NCI-H510A treated with DMSO at 0.1 percent for 48 hours (cell line): Measurements from ENCODE around the gene KIF26A.

Source experiments
- DNase-seq: peaks from one replicate; lab custom pipeline; 2025; lab: John Stamatoyannopoulos, UW

The KIF26A gene

DNA sequence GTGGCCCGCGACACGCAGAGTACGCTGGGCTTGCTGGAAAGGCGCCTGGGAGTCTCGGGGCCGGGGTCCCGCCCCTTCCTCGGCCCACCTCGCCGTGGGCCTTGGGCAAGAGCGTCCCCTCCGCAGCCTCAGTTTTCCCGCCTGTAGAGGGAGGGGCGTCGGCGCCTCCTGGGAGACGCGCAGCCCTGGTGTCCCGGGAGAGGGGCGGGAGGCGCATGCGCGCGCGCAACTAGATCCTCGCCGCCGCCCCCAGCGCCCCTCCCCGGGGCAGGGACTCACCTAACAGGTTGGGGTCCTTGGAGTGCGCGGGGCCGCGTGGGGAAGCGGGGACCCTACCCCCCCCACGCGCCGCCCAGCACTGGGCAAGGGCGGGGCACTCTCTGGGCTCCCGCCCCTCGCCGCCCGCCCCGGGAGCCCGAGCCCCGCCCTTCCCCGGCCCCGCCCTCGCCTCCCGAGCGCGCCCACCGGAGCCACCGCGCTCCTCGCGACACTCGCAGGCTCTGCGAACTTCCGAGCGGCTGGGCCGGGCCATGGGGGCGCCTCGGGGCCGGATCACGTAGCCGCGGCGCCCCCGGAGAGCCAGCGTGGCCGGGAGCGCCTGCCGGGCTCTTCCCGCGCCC lies at the start of gene KIF26A:
TSS of gene KIF26A (plus strand) at position 490 of the 620 bp plus-strand sequence. CDS start 136 bp downstream, outside the sequence.
- DNase-seq: peak; percentile 77

DNA sequence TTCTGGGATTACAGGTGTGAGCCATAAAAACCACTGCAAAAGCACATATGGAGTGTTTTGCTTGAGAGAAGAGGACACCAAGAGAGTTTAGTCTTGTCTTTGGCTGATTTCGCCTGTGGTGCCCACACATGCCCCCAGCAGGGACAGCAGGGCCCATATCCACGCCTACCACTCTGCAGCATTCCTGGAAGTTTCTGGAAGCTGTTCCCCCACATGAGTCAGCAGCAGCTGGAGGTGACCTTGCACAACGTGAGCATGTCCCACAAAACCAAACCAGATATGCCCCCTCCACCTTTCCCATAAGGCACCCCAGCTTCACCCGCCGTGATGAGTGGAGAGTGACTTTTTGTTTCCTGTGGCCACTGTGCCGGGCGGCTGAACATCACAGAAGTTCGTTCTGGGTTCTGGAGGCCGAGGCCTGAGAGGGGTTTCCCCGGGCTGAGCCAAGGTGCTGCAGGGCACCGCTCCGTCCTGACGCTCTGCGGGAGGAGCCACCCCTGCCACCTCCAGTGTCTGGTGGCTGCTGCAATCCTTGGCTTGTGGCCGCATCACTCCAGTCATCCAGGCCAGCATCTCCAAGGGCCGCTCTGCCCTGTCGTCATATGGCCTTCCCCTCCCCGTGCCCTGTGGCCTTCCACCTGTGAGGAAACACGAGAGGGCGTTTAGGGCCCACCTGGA lies 48.2 kb upstream of the KIF26A start:
- no peak for DNase-seq

DNA sequence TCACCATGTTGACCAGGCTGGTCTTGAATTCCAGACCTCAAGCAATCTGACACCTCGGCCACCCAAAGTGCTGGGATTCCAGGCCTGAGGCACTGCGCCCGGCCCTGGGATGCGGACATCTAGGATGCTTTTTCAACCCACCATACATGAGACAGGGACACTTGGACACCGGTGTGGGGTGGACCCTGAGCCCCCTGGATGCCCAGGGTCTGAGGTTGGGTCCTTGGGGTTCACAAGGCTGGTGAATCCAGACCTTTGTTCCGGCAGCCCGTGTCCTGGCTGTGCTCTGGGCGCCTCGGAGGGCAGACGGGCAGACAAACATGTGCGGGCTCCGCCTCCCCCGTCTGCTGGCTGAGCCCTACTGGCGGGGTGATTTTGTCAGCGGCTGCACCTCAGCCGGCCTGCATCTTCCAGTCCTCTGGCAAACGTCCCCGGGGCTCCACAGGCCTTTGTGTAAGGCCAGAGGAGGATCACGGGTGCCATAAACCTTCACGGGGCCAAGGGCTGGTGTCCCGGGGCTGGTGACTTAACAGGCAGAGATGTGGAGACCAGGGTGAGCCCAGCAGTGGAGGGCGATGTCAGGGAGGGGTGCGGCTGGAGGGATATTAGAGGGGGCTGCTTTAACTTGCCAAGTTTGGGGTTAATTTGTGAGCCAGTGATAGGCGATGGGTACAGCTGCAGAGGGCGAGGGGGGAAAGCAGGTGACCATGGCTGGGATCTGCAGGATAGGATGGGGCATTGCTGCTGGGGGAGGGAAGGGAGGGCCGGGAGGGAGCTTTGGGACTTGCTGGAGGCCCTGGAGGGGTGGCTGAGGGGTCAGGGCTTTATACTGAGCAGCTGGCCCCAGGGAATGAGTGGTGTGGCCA lies 47.1 kb upstream of the KIF26A start:
- DNase-seq: no peak

DNA sequence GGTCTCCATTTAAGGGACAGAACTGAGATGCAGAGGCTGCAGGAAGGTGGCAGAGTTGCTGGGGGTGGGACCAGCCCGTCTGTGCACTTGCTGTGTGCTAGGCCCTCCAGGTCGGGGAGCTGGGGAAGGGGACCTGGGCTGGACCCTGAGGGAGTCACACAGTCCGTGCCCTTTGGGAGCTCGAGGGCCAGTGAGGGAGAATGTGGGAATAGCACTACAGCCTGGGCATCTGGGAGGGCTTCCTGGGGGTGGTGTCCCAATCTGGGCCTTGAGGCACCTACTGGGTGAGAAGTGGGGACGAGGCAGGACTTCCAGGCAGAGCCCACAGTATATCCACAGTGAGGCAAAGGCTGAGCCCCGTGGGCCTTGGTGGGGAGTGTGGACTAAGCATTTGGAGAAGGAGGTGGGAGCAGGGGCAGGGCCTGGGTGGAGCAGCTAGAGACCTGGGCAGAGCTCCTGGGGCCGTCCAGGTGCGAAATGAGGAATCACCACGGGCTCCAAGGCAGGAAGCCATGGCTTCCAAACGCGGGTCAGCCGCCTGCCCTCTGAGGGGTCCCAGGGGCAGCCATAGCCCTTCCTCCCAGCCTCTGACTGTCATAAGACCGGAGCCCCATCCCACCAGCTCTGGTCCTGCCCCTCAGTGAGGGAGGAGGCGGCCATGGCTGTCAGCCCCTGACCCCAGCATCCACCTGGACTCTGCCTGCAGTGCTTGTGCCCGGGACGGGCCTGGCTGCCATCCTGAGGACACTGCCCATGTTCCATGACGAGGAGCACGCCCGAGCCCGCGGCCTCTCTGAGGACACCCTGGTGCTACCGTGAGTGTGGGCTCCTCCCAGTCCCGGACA lies 46.2 kb upstream of the KIF26A start:
- DNase-seq: no peak

DNA sequence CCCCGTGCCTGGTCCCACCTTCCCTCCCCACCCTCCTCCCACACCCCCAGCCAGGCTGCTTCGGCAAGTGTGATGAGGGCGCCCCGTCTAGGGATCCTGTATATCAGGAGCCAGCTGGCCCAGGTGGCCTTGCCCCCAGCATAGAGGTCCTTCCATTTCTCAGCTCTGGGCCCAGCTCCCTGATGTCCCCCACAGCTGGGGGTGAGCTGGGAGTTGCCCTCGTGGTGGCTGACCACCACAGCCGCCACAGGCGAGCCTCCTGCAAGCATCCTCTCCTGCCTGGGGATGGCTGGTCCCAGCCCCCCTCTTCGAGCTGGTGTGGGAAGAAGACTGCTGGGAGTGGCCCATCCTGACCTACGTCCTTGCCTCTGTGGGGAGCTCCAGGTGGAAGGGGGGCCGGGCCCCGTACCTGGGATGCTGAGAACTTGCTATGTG lies 45.4 kb upstream of the KIF26A start:
- DNase-seq: no peak

DNA sequence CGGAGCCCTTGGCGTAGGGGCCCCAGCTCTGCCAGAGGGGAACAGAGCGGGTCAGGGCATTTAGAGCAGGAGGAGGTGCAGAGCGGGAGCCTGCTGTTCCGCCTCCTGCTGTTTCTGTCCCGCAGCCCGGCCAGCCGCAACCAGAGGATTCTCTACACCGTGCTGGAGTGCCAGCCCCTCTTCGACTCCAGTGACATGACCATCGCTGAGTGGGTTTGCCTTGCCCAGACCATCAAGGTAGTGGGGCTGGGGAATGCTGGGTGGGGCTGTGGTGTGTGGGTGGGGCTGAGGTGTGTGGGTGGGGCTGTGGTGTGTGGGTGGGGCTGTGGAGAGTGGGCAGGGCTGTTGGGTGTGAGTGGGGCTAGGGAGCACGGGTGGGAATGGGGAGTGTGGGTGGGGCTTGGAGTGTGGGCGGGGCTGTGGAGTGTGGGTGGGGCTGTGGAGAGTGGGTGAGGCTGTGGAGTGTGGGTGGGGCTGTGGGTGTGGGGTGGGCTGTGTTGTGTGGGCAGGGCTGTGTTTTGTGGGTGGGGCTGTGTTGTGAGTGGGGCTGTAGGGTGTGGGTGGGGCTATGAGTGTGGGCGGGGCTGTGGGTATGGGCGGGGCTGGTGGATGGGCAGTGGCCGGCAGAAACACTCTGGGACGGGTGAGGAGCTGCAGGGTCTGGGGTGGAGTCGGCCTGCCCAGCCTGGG lies 44.9 kb upstream of the KIF26A start:
- no peak for DNase-seq

DNA sequence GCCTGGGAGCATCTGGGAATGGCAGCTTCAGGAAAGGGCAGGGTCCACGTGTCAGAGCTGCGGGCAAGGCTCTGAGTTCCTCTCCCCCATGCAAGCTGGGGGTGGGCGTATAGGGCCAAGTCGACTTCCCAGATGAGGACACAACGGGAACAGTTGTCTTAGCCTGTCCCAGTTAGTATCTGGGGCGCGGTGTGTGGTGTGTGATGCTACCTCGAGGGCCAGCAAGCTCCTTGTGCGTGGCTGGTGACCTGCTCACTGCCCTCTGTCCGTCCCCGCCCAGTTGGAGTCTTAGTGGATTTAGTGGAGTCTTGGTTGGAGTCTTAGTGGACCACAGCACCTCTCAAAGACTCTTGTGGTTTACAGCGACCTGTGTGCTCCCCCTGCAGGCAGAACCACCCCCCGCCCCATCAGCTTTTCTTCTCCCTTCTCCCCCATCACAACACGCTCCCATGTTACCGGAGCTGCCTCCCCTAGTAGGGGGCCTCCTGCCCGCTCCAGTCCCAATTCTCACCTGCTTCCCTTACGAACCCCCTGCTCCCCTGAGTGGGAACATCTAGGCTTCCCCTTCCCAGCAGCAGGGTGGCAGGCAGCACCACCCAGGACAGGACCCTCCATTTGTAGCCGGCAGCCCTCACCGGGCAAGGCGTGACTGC lies 44.2 kb upstream of the KIF26A start:
- DNase-seq: no peak

DNA sequence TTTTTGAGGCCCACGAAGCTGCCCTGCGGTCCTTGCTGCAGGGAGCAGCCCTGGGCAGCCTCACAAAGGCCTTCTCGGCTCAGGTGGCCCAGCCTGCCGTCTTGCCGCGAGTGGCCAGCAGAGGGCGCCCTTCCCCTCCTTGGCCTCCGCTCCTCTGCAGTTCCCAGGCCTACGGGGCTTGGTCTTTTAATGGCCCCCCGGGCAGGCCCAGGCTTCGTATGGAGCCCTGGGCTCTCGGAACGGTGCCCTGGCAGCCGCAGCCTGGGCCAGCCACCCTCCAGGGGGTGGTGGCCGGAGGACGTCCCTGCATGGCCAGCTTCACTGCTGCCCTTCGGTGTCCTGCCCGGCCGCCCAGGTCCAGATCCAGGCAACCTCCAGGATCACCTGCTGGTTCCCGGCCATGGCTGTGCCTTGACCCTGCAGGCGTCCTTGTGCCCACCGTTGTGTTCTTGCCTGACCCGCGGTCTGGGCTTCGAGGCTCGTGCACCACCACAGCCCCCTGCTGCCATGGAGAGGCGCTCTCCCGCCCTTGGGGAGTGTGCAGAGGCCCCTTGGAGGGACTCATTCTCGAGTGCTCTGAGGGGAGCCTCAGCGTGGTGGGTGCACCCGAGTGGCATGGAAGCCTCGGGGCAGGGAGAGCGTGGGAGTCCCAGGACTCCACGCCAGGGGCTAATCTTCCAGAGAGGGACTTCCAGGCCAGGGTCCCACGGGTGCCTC lies 43.5 kb upstream of the KIF26A start:
- peak; percentile 41 for DNase-seq

DNA sequence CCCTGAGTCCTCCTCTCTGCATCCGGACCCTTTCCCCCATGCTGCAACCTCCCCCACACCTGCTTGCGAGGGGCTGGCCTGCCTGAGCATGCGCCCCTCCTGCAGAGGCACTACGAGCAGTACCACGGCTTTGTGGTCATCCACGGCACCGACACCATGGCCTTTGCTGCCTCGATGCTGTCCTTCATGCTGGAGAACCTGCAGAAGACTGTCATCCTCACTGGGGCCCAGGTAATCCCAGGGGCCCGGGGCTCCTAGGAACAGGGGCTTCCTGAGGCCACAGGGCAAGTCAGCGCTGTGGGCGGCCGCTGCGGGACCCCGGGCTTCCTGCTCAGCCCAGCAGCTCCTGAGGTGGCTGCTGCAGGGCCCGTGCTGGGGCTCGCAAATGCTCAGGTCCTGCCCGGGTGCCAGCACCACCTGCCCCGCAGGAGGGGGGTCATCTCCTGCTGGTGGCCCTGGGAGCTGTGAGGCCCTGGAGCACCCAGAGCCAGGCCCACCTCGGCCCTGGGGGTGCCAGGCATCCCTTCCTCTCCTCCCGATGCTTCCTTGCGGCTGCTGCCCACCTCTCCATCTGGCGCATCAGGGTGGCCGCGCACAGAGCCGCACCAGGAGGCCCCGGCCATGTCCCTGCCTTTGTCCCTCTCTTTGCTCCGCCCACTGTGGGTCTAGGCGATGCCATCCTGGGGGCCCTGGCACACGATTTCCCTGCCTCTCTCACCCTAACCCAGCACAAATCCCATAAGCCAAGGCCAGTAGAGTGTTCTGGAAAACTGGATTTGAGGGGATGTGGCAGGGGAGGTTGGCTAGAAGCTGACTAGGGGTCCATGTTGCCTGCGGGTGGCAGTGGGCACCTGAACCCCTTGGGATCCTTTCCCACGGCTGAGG lies 42.7 kb upstream of the KIF26A start:
- no peak for DNase-seq

DNA sequence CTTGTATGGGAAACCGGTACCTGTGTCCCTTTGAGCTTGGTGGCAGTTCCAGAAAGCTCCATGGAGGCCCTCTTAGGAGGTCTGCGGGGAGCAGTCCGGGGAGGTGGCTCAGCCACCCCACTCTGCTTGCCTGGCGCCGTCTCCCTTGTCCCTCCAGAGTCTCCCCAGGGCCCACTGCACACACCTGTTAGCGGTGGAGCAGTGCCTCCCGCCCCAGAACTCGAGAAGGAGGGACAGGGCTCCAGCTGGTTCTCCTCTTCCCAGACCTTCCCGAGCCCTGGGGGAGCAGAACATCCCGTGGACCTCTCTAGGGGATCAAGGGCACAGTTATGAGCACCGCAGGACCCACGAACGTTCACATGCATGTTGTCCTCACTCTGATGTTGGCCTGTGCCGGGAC lies 42.1 kb upstream of the KIF26A start:
- no peak for DNase-seq

DNA sequence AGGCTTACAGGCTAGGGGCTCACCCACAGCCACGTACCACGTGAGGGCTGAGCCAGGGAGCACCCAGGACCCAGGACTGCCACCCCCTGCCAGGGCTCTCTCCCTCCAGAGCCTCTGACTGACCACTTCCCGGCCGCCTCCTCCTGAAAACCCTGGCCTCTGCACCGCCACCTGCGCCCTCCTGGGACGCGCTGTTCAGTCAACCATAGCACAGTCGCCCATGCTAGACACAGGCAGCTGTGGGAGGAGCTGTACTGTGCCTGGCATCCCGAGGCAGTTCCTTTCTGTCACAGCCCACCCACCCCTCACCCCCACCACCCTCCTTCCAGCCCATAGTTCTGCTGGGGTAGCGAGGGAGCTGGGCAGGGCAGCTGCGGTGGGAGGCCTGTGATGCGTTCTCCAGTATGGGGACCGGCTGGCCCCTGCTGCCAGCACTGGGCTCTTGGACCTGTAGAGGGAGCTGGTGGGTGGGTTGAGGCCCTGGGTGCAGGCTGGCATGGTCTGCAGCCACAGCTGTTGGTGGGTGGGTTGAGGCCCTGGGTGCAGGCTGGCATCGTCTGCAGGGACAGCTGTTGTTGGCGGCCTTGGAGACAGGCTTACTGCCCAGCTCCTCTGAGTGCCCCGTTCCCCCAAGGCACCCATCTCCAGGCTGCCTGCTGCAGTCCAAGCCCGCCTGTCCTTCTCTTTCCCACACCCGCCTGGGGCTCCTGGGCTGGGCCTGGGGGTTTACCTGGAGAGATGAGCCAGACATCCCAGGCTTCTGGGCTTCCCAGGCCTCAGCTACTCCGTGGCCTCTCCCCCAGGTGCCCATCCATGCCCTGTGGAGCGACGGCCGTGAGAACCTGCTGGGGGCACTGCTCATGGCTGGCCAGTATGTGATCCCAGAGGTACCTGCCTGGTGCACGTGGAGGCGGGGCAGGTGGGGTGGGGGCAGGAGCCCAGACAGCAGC lies 41.4 kb upstream of the KIF26A start:
- DNase-seq: no peak

DNA sequence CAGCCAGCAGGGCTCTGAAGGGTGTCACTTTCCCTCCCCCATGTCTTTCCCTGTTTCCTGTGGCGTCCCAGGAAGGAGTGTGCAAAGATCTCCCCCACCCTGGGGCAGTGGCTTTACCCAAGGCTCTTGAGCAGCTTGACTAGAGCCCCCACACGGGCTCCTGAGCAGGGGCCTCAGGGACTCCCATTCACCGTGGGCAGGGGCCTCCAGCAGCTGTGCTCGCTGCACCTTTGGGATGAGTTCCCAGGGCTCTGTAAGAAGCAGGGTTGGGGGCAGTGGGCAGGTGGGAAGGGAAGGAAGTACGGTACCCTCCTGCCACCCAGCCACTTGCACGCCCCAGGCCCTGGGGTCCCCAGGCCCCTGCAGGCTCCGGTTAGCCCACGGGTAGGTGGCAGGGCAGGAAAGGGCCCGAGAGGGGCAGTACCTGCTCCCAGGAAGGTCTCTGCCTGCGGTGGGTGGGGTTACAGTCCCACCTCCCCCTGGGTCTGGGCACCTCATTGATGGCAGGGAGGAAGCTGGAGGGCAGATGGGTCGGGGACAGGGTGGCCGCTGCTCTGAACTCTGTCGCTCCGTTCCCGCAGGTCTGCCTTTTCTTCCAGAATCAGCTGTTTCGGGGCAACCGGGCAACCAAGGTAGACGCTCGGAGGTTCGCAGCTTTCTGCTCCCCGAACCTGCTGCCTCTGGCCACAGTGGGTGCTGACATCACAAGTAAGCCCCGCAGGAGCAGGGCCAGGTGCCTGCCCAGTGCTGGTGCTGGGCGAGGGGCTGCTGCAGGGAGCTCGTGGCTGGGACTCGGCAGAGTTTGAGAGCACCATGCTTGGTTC lies 39.9 kb upstream of the KIF26A start:
- DNase-seq: no peak

DNA sequence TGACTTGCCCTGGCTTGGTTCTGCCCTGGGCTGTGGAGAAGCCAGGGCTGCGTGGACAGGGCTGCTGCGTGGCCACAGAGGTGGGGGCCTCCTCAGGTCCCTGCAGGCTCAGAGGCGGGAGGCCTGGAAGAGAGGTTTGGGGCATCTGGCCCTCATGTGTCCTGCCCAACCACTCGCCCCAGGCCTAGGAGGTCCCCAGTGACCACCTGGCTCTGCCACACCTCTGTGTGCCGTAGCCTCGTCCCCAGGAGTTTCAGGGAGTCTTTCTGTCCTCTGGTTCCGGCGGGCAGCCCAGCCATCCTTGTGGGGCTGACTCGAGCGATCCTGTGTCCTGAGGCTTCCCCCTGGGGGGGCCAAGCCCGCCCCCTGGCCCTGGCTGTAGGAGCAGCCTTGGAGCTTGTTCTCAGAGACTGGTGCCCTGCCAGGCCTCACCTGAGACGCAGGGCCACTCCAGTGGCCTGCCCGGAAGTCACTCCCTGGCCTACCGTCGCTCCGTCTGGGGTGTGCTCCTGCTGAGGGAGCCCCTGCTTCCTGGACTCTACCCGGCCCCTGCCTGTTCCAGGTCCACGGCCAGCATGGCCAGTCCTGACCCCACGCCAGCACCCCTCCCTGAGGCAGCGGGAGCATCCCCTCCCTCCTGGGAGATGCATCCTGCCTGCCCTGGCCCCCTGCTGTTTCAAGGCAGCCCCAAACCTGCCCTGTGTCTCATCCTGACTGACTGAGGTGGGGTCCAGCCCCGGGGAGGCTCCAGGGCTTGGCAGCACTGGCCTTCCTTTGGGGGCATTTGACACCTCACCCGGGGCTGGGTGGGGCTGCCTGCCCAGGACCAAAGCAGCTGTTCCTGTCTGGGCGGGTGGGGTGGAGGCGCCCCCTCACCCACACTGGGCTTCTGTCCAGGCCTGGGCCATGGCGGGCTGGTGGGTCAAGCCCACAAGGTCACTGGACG lies 39.0 kb upstream of the KIF26A start:
- DNase-seq: no peak

DNA sequence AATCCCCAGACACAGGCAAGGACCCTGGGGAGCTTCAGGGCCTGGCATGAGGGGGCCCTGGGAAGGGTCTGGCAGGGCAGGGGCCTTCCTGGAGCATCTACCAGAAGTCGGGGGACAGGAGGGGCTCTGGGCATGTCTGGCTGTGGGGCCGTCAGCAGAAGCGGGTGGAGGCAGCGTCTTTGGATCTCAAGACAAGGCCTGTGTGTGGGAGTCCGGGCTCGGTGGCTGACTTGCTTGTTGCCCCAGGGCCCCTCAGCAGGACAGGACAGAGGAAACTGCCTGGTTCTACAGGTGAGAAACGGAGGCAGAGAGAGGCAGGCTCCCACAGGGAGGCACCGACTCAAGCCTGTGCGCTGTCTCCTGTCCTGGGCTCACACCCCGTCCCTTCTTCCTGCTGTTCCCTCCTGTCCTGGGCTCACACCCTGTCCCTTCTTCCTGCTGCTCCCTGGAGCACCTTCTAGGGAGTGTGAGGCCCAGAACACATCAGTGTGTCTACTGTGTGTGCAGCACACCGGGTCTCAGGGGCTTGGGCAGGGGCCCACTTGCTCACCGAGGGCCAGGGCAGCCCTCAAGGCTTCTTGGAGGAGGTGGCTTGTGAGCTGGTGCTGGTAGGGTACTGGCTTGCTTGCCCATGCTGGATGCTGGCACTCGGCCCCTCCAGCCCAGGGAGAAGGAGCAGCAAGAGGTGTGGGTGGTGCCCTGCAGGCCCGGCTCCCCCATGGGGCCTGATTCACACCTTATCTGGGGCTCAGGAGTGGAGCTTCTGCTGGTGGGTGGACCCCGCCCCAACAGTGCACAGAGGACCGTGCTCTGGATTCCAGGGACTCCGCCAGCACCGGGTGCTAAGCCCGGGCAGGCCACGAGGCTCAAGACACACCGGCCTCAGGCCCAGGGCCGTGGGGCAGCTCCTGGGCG lies 38.0 kb upstream of the KIF26A start:
- no peak for DNase-seq

DNA sequence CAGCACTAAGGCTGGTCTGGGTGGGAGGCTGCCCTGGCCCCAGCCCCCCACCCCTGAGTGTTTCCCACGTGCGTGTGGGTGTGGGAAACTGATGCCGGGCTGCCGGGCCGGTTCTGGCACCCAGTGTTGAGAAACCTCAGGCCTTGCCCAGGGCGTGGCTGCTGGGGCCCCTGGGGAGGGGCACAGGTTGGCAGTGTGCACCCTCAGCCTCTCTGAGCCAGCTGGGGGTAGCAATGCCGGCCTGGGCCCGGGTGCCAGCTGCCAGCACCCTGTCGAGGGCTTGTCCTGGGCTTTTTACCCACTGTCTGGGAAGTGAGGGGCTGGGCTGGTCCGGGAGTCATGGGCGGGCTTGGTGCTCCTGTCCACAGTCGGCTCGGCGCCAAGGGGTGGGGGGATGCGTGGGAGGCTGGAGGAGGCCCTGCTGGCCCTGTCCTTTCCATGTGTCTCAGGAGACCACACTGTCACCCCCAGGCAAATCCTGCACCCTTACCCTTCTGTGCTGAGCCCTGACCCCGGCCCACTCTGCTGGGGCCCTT lies 37.2 kb upstream of the KIF26A start:
- DNase-seq: no peak
